Measurements from ENCODE around the gene CGAS. TPM values are rescaled to one million over a fixed set of nuclear protein-coding genes. Genes with fewer than 3 reads are reported as not detected.
"Not testable (repeated sequence)": the region's sequence is repeated elsewhere in the genome, so short reads cannot be mapped to it uniquely, and the experiment has no call there.

Gene CGAS
- total RNA-seq, 1 donor: 7.2 TPM

DNA sequence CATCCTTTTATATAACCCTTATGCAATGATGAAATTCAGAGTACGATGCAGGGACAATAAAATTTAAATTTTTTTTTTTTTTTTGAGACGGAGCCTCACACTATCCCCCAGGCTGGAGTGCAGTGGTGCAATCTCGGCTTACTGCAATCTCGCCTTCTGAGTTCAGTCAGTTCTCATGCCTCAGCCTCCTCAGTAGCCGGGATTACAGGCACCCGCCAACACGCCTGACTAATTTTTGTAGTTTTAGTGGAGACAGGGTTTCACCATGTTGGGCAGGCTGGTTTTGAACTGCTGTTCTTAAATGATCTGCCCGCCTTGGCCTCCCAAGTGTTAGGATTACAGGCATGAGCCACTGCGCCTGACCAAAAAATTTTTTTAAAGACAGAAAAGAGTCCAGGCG is 24.6 kb upstream of the CGAS start:
- no peak for DNase-seq (ENCODE audit: low read depth)
- TF ChIP-seq, protein P1, sequence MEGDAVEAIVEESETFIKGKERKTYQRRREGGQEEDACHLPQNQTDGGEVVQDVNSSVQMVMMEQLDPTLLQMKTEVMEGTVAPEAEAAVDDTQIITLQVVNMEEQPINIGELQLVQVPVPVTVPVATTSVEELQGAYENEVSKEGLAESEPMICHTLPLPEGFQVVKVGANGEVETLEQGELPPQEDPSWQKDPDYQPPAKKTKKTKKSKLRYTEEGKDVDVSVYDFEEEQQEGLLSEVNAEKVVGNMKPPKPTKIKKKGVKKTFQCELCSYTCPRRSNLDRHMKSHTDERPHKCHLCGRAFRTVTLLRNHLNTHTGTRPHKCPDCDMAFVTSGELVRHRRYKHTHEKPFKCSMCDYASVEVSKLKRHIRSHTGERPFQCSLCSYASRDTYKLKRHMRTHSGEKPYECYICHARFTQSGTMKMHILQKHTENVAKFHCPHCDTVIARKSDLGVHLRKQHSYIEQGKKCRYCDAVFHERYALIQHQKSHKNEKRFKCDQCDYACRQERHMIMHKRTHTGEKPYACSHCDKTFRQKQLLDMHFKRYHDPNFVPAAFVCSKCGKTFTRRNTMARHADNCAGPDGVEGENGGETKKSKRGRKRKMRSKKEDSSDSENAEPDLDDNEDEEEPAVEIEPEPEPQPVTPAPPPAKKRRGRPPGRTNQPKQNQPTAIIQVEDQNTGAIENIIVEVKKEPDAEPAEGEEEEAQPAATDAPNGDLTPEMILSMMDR (IDR thresholded peaks at IDR 0.05; ENCODE audit: insufficient read depth, low read length): no peak
- no peak overlapping the region for H3K4me3 ChIP-seq (ENCODE audit: low read depth, low read length)

DNA sequence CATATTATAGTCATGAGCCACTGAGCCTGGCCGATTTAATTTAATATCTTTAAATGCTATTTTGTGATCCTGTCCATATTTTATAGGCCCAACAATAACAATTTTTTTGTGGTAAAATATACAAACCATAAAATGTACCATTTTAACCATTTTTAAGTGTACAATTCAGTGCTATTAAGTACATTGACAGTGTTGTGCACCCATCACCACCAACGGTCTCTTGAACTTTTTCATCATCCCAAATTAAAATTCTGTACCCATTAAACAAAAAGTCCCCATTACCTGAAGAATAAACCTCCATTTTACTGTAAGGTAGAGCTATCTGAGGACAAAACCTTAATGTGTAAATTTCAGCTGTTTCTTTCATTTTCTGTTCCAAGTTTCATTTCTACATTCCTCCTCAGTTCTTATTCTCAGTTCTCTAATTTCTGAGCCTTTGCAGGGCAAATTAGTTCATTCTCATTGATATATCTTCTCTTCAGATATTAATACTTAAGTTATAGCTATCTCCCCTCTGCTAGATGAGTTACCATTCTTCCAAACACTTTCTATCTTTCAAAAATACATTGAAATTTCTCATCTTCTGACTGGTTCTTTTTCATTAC is 19.7 kb upstream of the CGAS start:
- DNase-seq (ENCODE audit: low read depth): no peak
- H3K4me3 ChIP-seq (ENCODE audit: low read depth, low read length): no peak overlapping the region
- TF ChIP-seq, protein P1 (IDR thresholded peaks at IDR 0.05; ENCODE audit: insufficient read depth, low read length): no peak

DNA sequence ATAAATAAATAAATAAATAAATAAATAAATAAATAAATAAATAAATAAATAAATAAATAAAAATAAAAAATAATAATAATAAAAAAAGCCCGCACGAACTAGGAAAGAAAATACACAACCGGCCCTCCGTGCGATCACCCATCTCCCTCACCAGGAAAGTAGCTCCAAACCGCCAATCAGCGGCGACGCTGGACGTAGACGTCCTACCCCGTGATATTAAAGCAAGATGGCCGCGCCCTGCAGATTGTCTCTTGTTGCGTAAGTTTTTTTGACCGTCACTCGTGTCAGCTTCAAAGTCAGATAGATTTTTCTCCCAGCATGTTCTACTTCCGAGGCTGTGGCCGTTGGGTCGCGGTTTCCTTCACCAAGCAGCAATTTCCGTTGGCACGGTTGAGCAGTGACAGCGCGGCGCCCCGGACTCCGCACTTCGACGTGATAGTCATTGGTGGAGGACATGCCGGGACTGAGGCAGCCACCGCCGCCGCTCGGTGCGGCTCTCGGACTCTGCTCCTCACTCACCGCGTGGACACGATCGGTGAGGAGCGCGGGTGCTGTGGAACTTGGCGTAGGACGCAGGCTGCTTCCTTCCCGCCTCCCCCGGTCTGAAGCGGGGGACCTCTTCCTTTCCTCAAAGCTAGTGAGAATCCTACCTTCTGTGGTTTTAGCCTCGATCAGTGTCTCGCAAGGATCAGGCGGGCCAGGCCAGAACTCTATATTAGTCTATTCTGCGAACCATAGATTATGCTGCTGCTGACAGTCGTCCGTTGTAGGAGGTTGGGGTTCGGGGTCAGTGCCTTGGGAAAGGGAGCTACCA is 9.6 kb upstream of the CGAS start, which contains the start of gene MTO1:
Gene MTO1 (plus strand): TSS at position 201 of the 814 bp plus-strand sequence. CDS start 118 bp downstream, at position 319.
- peak within 1 kb of the TSS; percentile 78 for H3K4me3 ChIP-seq (ENCODE audit: low read depth, low read length)
- TF ChIP-seq, protein P1 (IDR thresholded peaks at IDR 0.05; ENCODE audit: insufficient read depth, low read length): no peak
- DNase-seq (ENCODE audit: low read depth): peak; percentile 94

- no peak for DNase-seq (ENCODE audit: low read depth)
- no peak overlapping the region for H3K4me3 ChIP-seq (ENCODE audit: low read depth, low read length)
- TF ChIP-seq, protein P1 (IDR thresholded peaks at IDR 0.05; ENCODE audit: insufficient read depth, low read length): no peak
Measured at GRCh38 chr6:73460056-73460455, 8.0 kb upstream of the CGAS start.

GRCh38 chr6:73459474-73459873 is 7.4 kb upstream of the CGAS start:
- DNase-seq (ENCODE audit: low read depth); H3K4me3 ChIP-seq (ENCODE audit: low read depth, low read length): not testable (repeated sequence)

- DNase-seq (ENCODE audit: low read depth): peak; percentile 59
- H3K4me3 ChIP-seq (ENCODE audit: low read depth, low read length): no peak overlapping the region
- TF ChIP-seq, protein P1 (IDR thresholded peaks at IDR 0.05; ENCODE audit: insufficient read depth, low read length): no peak
Measured at GRCh38 chr6:73455865-73456629, 4.0 kb upstream of the CGAS start.

Measured in fibroblast of the aortic adventitia (primary cell).